Fibroblast of skin of left quadriceps (primary cell): ENCODE data around the gene INTS11.

ENCODE experiments used
- DNase-seq, 2 experiments: peaks; one replicate each; pipeline ENCODE4 v3.0.0-alpha.2; 2013; ENCODE audit warnings: low read depth in 2 of 2

INTS11 gene

GRCh38 chr1:1299686-1300351 is 24.6 kb downstream of the INTS11 start:
- no peak for DNase-seq

- no peak for DNase-seq
Observed at GRCh38 chr1:1298861-1299685, 25.4 kb downstream of the INTS11 start.

GRCh38 chr1:1297802-1298424 is 26.5 kb downstream of the INTS11 start:
- no peak for DNase-seq

- DNase-seq: no peak
Observed at GRCh38 chr1:1296070-1297061, 28.1 kb downstream of the INTS11 start.

GRCh38 chr1:1295154-1295923 is 29.1 kb downstream of the INTS11 start:
- no peak for DNase-seq

GRCh38 chr1:1294250-1294890 is 30.1 kb downstream of the INTS11 start:
- DNase-seq: no peak

- no peak for DNase-seq
Observed at GRCh38 chr1:1293263-1294249, 30.9 kb downstream of the INTS11 start.

GRCh38 chr1:1292851-1293250 is 31.6 kb downstream of the INTS11 start:
- no peak for DNase-seq

GRCh38 chr1:1292442-1292779 is 32.0 kb downstream of the INTS11 start:
- DNase-seq: no peak

GRCh38 chr1:1291548-1292441 is 32.7 kb downstream of the INTS11 start:
- DNase-seq: no peak

- DNase-seq: no peak
Observed at GRCh38 chr1:1291023-1291528, 33.4 kb downstream of the INTS11 start.

GRCh38 chr1:1290238-1290731 is 34.2 kb downstream of the INTS11 start:
- no peak for DNase-seq

GRCh38 chr1:1287288-1288110 is 37.0 kb downstream of the INTS11 start:
- no peak for DNase-seq

GRCh38 chr1:1286313-1287261 is 37.9 kb downstream of the INTS11 start:
- DNase-seq: no peak

- DNase-seq: no peak
Observed at GRCh38 chr1:1285611-1286311, 38.7 kb downstream of the INTS11 start.
